ENCODE data around the gene ADAM12. TPM values are rescaled to one million over a fixed set of nuclear protein-coding genes. Genes with fewer than 3 reads are reported as not detected.

The ADAM12 gene
- total RNA-seq, 2 donors from 2014 or later = 0.14 to 1.9 TPM

- Histone ChIP-seq H3K36me3 (no peaks in the 10 kb centered on the region), H3K4me1 (replicated peaks) (no peaks in the 10 kb centered on the region), H3K9me3 (no peaks in the 10 kb centered on the region), H3K27me3 (replicated peaks; ENCODE audit: insufficient read depth) (no peaks in the 10 kb centered on the region), H3K27ac (no peak overlapping the region), H3K4me3 (no peak overlapping the region)
- no peak for TF ChIP-seq CTCF (IDR thresholded peaks at IDR 0.05)
- TF ChIP-seq POLR2A (IDR thresholded peaks at IDR 0.05) = no peak
- TF ChIP-seq POLR2AphosphoS5 (IDR thresholded peaks at IDR 0.05) = no peak
- 87% methylated on average over 10 of the region's 10 CpGs for WGBS
- intact Hi-C loops (cut with DNase I) = no loop called here
- DNase-seq (ENCODE audit: low spot score) = no peak
Measured at GRCh38 chr10:126123466-126123865, 264.8 kb downstream of the ADAM12 start.

- no peaks in the 10 kb centered on the region for H3K36me3 ChIP-seq
- TF ChIP-seq CTCF (IDR thresholded peaks at IDR 0.05) (no peak), POLR2A (IDR thresholded peaks at IDR 0.05) (no peak), POLR2AphosphoS5 (IDR thresholded peaks at IDR 0.05) (no peak)
- H3K27me3 ChIP-seq (replicated peaks; ENCODE audit: insufficient read depth) = no peaks in the 10 kb centered on the region
- intact Hi-C loops (cut with DNase I) = no loop called here
- no peaks in the 10 kb centered on the region for H3K9me3 ChIP-seq
- no peak for DNase-seq (ENCODE audit: low spot score)
- H3K4me3 ChIP-seq = no peak overlapping the region
- no peaks in the 10 kb centered on the region for H3K4me1 ChIP-seq (replicated peaks)
- WGBS = 23% methylated on average over 1 of the region's 1 CpG
- no peak overlapping the region for H3K27ac ChIP-seq
Measured at GRCh38 chr10:126122881-126123280, 265.4 kb downstream of the ADAM12 start.

- 79% methylated on average over 3 of the region's 3 CpGs for WGBS
- intact Hi-C loops (cut with DNase I) = no loop called here
- Histone ChIP-seq H3K27me3 (replicated peaks; ENCODE audit: insufficient read depth) (no peaks in the 10 kb centered on the region), H3K4me1 (replicated peaks) (no peaks in the 10 kb centered on the region), H3K9me3 (no peaks in the 10 kb centered on the region), H3K4me3 (no peak overlapping the region), H3K27ac (no peak overlapping the region), H3K36me3 (no peaks in the 10 kb centered on the region)
- no peak for TF ChIP-seq CTCF (IDR thresholded peaks at IDR 0.05)
- no peak for TF ChIP-seq POLR2A (IDR thresholded peaks at IDR 0.05)
- no peak for TF ChIP-seq POLR2AphosphoS5 (IDR thresholded peaks at IDR 0.05)
- DNase-seq (ENCODE audit: low spot score) = no peak
Measured at GRCh38 chr10:126119599-126119998, 268.7 kb downstream of the ADAM12 start.

- TF ChIP-seq POLR2AphosphoS5 (IDR thresholded peaks at IDR 0.05) (no peak), POLR2A (IDR thresholded peaks at IDR 0.05) (no peak), CTCF (IDR thresholded peaks at IDR 0.05) (no peak)
- Histone ChIP-seq H3K36me3 (no peaks in the 10 kb centered on the region), H3K9me3 (no peaks in the 10 kb centered on the region), H3K27ac (no peak overlapping the region), H3K4me3 (no peak overlapping the region), H3K4me1 (replicated peaks) (no peaks in the 10 kb centered on the region), H3K27me3 (replicated peaks; ENCODE audit: insufficient read depth) (no peaks in the 10 kb centered on the region)
- intact Hi-C loops (cut with DNase I) = no loop called here
- no peak for DNase-seq (ENCODE audit: low spot score)
- WGBS = 61% methylated on average over 4 of the region's 4 CpGs
Measured at GRCh38 chr10:126118476-126118875, 269.8 kb downstream of the ADAM12 start.

GRCh38 chr10:126117196-126117595 lies 271.1 kb downstream of the ADAM12 start:
- Histone ChIP-seq H3K4me3 (no peak overlapping the region), H3K27me3 (replicated peaks; ENCODE audit: insufficient read depth) (no peaks in the 10 kb centered on the region), H3K36me3 (no peaks in the 10 kb centered on the region), H3K4me1 (replicated peaks) (no peaks in the 10 kb centered on the region), H3K9me3 (no peaks in the 10 kb centered on the region), H3K27ac (no peak overlapping the region)
- 78% methylated on average over 3 of the region's 3 CpGs for WGBS
- DNase-seq (ENCODE audit: low spot score) = no peak
- TF ChIP-seq POLR2AphosphoS5 (IDR thresholded peaks at IDR 0.05) (no peak), POLR2A (IDR thresholded peaks at IDR 0.05) (no peak), CTCF (IDR thresholded peaks at IDR 0.05) (no peak)
- intact Hi-C loops (cut with DNase I) = no loop called here

All from prostate gland (tissue), 2 donors.